Nephron progenitor cell (in vitro differentiated cells): ENCODE measurements around the gene TRA2A.

Experiments
- DNase-seq: peaks from one replicate; pipeline ENCODE4 v3.0.0; 2021
- H3K27ac Mint-ChIP-seq: 2 replicates; pipeline ENCODE4 v1.8.0; 2021; ENCODE audit warnings: mild to moderate bottlenecking, moderate library complexity, mixed read lengths
- H3K27me3 Mint-ChIP-seq: 2 replicates; pipeline ENCODE4 v1.8.0; 2021; ENCODE audit warnings: mild to moderate bottlenecking, low read depth, mixed read lengths; ENCODE audit not compliant: poor library complexity
- H3K36me3 Mint-ChIP-seq: 2 replicates; pipeline ENCODE4 v1.8.0; 2021; ENCODE audit warnings: low read depth, mixed read lengths
- H3K4me1 Mint-ChIP-seq: 2 replicates; pipeline ENCODE4 v1.8.0; 2021; ENCODE audit warnings: mixed read lengths
- H3K4me3 Mint-ChIP-seq: 2 replicates; pipeline ENCODE4 v1.8.0; 2021; ENCODE audit warnings: mild to moderate bottlenecking, moderate library complexity, mixed read lengths
- H3K9me3 Mint-ChIP-seq: 2 replicates; pipeline ENCODE4 v1.8.0; 2021; ENCODE audit warnings: mild to moderate bottlenecking, moderate library complexity, mixed read lengths
- TF ChIP-seq, protein P1 (sequence below): fragments of 200-600 bp; sonication (generic); IDR thresholded peaks from 2 replicates; pipeline ENCODE4 v1.5.0; 2021; ENCODE audit warnings: antibody characterized with exemption

The TRA2A gene

DNA sequence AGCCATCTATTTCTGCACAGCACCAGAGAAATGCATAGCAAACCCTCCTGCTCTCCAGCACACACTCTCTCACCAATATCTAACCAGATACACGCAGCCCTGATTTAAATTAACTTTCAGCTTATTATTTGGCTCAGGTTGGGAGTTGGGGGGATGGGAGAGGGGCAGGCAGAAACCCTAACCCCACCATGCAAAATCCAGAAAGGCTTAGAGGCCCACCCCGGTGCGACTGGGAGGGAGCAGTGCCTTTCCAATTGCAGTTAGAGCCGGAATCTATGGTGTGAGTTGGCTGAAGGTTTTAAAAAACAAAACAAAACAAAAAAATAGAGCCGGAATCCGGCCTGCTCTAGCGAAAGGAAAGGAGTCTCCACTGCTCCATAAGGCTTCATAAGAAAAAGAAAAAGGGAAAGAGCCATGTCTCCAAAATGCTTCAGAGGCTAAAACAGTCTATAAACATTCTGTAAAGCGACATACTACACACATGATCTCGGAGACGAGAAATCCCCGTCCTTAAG lies 64.4 kb downstream of the TRA2A start:
- peaks cover 23% of the 10 kb centered on the region for H3K36me3 Mint-ChIP-seq
- peak; percentile 8 for DNase-seq
- no peaks in the 10 kb centered on the region for H3K27me3 Mint-ChIP-seq
- TF ChIP-seq, protein P1, sequence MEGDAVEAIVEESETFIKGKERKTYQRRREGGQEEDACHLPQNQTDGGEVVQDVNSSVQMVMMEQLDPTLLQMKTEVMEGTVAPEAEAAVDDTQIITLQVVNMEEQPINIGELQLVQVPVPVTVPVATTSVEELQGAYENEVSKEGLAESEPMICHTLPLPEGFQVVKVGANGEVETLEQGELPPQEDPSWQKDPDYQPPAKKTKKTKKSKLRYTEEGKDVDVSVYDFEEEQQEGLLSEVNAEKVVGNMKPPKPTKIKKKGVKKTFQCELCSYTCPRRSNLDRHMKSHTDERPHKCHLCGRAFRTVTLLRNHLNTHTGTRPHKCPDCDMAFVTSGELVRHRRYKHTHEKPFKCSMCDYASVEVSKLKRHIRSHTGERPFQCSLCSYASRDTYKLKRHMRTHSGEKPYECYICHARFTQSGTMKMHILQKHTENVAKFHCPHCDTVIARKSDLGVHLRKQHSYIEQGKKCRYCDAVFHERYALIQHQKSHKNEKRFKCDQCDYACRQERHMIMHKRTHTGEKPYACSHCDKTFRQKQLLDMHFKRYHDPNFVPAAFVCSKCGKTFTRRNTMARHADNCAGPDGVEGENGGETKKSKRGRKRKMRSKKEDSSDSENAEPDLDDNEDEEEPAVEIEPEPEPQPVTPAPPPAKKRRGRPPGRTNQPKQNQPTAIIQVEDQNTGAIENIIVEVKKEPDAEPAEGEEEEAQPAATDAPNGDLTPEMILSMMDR: no peak
- peak overlapping the region; percentile 99 for H3K4me3 Mint-ChIP-seq
- no peaks in the 10 kb centered on the region for H3K9me3 Mint-ChIP-seq
- peak overlapping the region; percentile 99 for H3K27ac Mint-ChIP-seq
- peaks cover 55% of the 10 kb centered on the region for H3K4me1 Mint-ChIP-seq

DNA sequence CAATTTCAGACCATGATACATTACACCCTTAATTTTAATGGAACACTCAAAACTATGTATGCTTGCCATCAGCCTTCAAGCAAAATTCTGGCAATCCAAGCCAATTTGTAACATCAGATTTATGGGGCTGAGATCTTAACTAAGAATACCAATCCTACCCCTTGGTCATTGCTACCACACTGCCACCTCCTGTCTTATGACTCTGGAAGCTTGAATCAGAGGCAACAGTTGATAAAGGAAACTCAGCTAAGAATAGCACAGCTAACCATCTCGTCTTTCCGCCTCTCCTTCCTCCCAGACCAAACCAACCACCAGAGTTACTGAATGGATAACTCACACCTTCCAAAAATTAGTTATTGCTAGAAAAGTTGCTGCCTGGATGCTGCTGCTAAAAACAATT lies 68.9 kb downstream of the TRA2A start:
- TF ChIP-seq, protein P1: no peak
- Mint-ChIP-seq H3K27me3 (no peaks in the 10 kb centered on the region), H3K27ac (peak overlapping the region; percentile 15), H3K36me3 (peaks cover 61% of the 10 kb centered on the region), H3K9me3 (no peaks in the 10 kb centered on the region), H3K4me1 (peaks cover 64% of the 10 kb centered on the region), H3K4me3 (peak overlapping the region; percentile 1)
- no peak for DNase-seq

DNA sequence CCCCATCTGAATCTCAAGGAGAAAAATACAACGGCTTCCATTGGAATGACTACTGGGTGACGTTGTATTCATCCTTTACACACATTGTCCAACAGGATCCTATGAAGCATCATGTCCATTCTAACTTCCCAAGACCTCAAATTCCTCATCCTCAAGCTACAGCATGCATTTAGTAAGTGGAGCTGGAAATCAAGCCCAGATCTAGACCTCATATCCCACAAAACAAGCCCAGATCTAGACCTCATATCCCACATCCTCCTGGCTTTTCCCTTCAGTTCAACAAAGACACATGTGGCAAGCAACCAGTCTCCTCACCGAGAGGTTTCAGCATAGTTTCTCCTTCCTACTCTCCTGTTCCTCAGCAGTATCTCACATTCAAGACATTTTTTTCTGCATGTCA lies 73.7 kb downstream of the TRA2A start:
- Mint-ChIP-seq H3K27me3 (no peaks in the 10 kb centered on the region), H3K9me3 (no peaks in the 10 kb centered on the region), H3K4me1 (peaks cover 48% of the 10 kb centered on the region), H3K27ac (no peak overlapping the region), H3K4me3 (no peak overlapping the region), H3K36me3 (peaks cover 85% of the 10 kb centered on the region)
- TF ChIP-seq, protein P1: no peak
- DNase-seq: no peak

DNA sequence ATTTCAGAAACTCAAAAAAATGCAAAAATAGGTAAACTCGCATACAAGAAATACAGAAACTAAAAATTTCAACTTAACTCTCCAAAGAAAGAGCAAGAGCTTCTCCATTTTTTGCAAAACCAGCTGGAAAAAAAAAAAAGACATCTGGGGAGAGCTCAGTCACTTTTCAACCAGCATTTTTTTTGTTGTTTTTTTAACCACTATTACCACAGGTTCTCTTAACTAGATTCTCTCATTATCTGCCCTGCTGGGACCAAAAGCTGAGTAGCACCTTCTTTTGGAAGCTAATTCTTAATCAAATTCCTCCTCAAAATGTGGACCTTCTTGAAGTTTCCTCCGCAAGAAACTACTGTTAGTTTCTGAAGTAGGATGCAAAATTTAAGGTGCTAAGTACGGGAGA lies 75.7 kb downstream of the TRA2A start:
- H3K4me3 Mint-ChIP-seq: no peak overlapping the region
- TF ChIP-seq, protein P1: no peak
- peaks cover 42% of the 10 kb centered on the region for H3K4me1 Mint-ChIP-seq
- H3K27ac Mint-ChIP-seq: peak overlapping the region; percentile 19
- no peak for DNase-seq
- no peaks in the 10 kb centered on the region for H3K9me3 Mint-ChIP-seq
- peaks cover 84% of the 10 kb centered on the region for H3K36me3 Mint-ChIP-seq
- H3K27me3 Mint-ChIP-seq: no peaks in the 10 kb centered on the region

DNA sequence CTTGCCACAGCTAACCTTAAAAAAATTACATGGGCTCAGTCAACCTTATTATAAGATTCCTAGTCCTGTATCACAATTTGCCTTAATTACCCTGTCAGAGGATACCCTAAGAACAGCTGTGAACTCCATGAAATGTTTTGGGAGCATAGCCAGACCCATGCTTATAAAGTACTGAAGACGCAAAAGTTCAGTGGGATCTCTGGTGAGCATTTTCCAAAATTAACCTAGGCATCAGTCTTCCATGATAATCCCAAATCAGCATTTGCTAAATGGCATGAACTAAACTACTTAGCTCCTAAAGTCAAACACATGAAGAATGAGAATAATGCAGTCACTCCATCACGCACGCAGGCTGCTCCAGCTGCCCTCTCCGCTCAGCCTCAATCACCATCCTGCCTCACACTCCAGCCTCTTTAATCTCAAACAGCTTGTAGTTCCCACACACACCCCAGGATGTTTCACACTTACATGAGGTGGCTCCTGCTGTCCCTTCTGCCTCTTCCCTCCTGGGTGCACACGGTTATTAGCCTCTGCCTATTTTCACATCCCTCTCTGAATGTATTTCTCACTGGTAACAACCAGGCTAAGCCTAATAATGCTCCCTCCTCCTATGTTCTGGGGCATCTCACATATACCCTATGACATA lies 76.8 kb downstream of the TRA2A start:
- Mint-ChIP-seq H3K27ac (peak overlapping the region; percentile 13), H3K27me3 (no peaks in the 10 kb centered on the region)

More for the DNA sequence above, 76.8 kb downstream of the TRA2A start:
- TF ChIP-seq, protein P1: no peak
- peaks cover 39% of the 10 kb centered on the region for H3K4me1 Mint-ChIP-seq
- DNase-seq: no peak
- no peaks in the 10 kb centered on the region for H3K9me3 Mint-ChIP-seq
- no peak overlapping the region for H3K4me3 Mint-ChIP-seq
- H3K36me3 Mint-ChIP-seq: peaks cover 84% of the 10 kb centered on the region
